ENCODE measurements around the gene SSR4.

DNA sequence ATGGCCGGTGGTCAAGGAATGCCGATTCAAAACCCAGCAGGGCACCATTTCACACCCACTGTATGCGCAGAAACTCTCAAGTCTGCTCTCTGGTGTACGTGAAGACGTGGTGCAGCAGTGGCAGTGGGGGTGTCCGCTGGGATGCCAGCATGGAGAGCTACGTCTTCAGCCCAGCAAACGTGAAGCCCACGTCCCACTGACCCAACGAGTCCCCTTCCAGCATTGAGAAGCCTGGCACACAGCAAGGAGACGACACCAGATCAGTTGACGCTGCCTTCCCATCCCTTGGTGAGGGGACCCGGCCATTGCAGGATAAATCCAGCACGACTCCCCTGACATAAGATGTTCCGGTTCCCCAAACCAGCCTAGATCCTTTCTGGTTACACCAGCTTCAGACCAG is 32.6 kb upstream of the SSR4 start:
- TF ChIP-seq, protein P1, sequence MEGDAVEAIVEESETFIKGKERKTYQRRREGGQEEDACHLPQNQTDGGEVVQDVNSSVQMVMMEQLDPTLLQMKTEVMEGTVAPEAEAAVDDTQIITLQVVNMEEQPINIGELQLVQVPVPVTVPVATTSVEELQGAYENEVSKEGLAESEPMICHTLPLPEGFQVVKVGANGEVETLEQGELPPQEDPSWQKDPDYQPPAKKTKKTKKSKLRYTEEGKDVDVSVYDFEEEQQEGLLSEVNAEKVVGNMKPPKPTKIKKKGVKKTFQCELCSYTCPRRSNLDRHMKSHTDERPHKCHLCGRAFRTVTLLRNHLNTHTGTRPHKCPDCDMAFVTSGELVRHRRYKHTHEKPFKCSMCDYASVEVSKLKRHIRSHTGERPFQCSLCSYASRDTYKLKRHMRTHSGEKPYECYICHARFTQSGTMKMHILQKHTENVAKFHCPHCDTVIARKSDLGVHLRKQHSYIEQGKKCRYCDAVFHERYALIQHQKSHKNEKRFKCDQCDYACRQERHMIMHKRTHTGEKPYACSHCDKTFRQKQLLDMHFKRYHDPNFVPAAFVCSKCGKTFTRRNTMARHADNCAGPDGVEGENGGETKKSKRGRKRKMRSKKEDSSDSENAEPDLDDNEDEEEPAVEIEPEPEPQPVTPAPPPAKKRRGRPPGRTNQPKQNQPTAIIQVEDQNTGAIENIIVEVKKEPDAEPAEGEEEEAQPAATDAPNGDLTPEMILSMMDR (IDR thresholded peaks at IDR 0.05): no peak
- no peak for TF ChIP-seq POLR2A (IDR thresholded peaks at IDR 0.05)

Measured in adrenal gland (tissue), 5 donors.